SHP77 (cell line): ENCODE measurements around the gene LIMK2.
A peak's percentile ranks its signal among the peaks of the same experiment; 100 is the strongest.

Experiments used
- DNase-seq, 2 experiments: peaks; one replicate each; lab custom pipeline; 2025; lab: John Stamatoyannopoulos, UW

The LIMK2 gene

DNA sequence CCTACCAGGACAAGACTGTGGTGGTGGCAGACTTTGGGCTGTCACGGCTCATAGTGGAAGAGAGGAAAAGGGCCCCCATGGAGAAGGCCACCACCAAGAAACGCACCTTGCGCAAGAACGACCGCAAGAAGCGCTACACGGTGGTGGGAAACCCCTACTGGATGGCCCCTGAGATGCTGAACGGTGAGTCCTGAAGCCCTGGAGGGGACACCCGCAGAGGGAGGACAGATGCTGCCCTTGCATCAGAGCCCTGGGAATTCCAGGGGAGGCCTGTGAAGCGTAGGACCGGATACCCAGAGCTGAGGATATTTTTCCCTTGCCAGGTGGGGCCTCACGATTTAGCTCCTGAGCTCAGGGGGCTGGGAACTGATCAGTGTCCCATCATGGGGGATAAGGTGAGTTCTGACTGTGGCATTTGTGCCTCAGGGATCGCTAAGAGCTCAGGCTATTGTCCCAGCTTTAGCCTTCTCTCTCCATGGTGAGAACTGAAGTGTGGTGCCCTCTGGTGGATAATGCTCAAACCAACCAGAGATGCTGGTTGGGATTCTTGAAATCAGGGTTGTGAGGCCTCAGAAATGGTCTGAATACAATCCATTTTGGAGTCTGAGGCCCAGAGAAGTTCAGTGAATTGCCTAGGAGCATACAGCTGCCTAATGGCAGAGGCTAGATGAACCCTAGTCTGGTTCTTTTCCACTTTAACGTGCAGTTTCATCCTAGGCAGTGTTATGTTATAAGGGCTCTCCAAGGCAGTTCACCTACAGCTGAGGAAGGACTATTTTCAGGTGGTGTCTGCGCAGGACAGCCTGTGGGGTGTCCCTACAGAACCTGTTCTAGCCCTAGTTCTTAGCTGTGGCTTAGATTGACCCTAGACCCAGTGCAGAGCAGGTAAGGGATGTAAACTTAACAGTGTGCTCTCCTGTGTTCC is 60.7 kb downstream of the LIMK2 start:
- peak; percentile 34 to 37 for DNase-seq

DNA sequence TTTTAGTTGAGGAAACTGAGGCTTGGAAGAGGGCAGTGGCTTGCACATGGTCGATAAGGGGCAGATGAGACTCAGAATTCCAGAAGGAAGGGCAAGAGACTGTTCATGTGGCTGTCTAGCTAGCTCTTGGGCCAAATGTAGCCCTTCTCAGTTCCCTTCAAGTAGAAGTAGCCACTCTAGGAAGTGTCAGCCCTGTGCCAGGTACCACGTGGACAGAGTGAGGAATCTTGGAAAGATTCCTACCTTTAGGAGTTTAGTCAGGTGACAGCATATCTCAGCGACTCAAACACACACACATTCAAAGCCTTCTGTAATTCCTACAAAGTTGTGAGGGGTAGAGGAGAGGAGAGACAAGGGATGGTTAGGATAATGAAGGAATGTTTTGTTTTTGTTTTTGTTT is 61.9 kb downstream of the LIMK2 start:
- DNase-seq = no peak

DNA sequence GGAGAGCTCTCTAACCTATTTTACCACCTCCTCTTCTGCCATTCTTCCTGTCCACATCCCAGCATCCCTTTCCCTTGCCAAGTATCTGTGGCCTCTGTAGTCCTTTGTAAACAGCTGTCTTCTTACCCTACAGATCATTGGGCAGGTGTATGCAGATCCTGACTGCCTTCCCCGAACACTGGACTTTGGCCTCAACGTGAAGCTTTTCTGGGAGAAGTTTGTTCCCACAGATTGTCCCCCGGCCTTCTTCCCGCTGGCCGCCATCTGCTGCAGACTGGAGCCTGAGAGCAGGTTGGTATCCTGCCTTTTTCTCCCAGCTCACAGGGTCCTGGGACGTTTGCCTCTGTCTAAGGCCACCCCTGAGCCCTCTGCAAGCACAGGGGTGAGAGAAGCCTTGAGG is 62.9 kb downstream of the LIMK2 start:
- DNase-seq = no peak

DNA sequence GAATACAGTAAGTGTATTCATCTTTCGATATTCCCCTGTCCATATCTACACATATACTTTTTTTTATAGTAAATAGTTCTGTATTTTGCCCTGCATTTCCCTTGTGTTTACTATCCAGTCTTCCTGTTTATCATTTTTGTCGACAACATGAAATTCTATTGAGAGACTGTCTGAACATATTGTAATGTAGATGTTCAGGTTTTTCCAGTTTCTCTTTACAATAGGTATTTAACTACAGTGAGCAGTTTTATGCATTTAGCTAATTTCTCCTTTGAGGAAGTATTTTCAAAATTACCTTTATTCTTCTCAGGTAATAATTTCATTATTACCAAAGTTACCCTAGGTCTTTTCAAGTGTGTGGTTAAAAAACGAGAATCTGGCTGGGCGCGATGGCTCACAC is 63.5 kb downstream of the LIMK2 start:
- no peak for DNase-seq

DNA sequence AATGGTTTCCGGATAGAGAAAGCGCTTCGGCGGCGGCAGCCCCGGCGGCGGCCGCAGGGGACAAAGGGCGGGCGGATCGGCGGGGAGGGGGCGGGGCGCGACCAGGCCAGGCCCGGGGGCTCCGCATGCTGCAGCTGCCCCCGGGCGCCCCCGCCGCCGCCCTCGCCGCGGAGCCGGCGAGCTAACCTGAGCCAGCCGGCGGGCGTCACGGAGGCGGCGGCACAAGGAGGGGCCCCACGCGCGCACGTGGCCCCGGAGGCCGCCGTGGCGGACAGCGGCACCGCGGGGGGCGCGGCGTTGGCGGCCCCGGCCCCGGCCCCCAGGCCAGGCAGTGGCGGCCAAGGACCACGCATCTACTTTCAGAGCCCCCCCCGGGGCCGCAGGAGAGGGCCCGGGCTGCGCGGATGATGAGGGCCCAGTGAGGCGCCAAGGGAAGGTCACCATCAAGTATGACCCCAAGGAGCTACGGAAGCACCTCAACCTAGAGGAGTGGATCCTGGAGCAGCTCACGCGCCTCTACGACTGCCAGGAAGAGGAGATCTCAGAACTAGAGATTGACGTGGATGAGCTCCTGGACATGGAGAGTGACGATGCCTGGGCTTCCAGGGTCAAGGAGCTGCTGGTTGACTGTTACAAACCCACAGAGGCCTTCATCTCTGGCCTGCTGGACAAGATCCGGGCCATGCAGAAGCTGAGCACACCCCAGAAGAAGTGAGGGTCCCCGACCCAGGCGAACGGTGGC is 64.5 kb downstream of the LIMK2 start:
- DNase-seq = no peak

DNA sequence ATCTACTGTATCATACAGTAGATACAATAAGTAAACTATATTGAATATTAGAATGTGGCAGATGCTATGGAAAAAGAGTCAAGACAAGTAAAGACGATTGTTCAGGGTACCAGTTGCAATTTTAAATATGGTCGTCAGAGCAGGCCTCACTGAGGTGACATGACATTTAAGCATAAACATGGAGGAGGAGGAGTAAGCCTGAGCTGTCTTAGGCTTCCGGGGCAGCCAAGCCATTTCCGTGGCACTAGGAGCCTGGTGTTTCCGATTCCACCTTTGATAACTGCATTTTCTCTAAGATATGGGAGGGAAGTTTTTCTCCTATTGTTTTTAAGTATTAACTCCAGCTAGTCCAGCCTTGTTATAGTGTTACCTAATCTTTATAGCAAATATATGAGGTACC is 65.6 kb downstream of the LIMK2 start:
- DNase-seq = no peak

DNA sequence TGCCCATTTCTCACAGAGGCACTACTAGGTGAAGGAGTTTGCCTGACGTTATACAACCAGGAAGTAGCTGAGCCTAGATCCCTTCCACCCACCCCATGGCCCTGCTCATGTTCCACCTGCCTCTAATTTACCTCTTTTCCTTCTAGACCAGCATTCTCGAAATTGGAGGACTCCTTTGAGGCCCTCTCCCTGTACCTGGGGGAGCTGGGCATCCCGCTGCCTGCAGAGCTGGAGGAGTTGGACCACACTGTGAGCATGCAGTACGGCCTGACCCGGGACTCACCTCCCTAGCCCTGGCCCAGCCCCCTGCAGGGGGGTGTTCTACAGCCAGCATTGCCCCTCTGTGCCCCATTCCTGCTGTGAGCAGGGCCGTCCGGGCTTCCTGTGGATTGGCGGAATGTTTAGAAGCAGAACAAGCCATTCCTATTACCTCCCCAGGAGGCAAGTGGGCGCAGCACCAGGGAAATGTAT is 66.1 kb downstream of the LIMK2 start:
- DNase-seq = no peak

DNA sequence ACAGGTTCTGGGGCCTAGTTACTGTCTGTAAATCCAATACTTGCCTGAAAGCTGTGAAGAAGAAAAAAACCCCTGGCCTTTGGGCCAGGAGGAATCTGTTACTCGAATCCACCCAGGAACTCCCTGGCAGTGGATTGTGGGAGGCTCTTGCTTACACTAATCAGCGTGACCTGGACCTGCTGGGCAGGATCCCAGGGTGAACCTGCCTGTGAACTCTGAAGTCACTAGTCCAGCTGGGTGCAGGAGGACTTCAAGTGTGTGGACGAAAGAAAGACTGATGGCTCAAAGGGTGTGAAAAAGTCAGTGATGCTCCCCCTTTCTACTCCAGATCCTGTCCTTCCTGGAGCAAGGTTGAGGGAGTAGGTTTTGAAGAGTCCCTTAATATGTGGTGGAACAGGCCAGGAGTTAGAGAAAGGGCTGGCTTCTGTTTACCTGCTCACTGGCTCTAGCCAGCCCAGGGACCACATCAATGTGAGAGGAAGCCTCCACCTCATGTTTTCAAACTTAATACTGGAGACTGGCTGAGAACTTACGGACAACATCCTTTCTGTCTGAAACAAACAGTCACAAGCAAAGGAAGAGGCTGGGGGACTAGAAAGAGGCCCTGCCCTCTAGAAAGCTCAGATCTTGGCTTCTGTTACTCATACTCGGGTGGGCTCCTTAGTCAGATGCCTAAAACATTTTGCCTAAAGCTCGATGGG is 66.7 kb downstream of the LIMK2 start:
- DNase-seq = no peak

DNA sequence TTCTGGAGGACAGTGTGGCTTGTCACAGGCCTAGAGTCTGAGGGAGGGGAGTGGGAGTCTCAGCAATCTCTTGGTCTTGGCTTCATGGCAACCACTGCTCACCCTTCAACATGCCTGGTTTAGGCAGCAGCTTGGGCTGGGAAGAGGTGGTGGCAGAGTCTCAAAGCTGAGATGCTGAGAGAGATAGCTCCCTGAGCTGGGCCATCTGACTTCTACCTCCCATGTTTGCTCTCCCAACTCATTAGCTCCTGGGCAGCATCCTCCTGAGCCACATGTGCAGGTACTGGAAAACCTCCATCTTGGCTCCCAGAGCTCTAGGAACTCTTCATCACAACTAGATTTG is 67.2 kb downstream of the LIMK2 start:
- no peak for DNase-seq

DNA sequence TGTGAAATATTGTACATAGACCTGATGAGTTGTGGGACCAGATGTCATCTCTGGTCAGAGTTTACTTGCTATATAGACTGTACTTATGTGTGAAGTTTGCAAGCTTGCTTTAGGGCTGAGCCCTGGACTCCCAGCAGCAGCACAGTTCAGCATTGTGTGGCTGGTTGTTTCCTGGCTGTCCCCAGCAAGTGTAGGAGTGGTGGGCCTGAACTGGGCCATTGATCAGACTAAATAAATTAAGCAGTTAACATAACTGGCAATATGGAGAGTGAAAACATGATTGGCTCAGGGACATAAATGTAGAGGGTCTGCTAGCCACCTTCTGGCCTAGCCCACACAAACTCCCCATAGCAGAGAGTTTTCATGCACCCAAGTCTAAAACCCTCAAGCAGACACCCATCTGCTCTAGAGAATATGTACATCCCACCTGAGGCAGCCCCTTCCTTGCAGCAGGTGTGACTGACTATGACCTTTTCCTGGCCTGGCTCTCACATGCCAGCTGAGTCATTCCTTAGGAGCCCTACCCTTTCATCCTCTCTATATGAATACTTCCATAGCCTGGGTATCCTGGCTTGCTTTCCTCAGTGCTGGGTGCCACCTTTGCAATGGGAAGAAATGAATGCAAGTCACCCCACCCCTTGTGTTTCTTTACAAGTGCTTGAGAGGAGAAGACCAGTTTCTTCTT is 67.9 kb downstream of the LIMK2 start:
- DNase-seq = no peak

DNA sequence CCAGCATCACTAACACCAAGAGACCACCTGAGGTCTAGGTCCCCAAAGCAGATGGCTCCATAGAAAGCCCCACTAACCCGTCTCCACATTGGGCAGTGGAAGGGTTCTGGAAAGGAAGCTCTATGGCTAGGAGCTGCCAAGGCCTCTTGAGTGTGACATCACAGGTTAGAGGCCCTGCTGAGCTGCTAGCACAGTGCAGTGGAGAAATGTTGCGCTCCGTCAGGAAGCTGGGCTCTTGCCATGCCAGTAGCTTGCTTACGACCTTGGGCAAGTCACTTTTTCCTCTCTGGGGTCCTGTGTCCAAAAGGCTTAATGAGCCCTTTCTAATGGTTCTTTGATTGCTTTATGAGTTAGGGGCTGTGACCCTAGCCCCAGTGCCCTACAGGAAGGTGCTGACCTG is 69.6 kb downstream of the LIMK2 start:
- DNase-seq = no peak

DNA sequence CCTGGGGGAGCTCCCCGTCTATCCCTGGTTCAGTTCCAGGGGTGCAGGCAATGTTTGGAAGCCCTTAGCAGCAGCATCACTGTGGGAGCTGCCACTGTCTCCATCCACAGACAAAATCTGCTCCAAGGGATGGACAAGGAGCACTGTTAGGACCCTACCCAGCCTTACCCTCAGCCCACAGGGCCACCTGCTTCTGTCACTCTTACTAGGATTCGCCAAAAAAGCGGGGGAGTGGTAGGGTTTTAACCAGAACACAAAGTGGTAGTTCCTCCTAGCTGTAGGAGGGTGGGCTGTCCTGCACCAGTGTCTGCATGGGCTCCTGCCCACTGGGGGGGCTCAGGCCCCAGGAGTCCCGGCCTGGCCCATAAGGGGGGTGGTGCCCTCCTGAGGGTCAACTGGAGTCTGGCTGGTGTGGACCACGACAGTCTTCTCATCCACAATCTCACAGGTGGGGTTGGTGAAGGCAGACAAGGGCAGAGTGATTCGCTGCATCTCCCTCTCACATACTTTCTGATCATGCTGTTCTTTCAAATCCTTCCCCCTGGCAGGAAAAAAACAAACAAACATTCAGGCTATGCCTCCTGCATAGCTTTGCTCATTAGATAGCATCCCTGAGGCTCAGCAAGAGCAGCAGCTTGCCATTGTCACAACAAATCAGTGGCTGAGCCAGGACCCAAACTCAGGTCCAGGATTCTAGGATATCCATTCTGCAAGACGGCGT is 70.8 kb downstream of the LIMK2 start:
- DNase-seq = no peak

DNA sequence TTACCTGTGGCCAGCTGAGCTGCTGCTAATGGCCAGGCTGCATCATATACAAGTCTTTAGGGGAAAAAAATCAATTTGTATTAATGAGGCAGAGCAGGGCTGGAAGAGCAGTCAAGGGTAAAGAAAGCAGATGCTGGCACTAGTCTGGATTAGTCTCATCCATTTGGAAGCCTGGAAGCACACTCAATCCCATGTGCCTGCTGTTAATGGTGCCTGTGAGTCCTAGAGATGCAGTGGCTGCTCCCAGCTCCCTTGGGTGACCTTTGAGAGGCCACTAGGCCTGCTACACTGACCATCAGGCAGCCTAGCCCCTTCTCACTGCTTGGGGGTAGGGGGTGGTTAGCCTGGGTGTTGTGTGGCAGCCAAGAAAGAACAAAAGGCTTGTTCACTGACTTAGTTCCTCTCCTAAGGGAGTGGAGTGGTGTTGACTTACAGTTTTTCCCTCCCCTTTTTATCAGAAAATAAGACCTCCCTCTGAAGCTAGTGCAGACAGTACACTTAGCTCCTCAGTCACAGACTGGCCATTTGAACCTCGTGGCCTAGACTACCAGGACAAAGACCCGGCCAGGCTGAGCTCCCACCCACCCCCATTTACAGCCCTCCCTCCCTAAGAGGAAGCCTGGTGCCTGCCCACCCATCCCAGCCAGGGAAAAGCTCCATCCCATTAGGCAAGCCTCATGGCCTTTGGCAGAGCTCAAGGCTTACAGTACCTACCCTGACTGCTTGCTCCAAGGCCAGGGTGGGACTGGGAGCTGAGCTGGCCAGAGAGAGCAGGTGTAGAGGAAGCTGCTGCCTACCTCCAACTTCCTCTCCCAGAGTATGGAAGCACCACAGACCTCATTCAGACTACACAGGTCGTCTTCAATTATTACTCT is 72.4 kb downstream of the LIMK2 start:
- no peak for DNase-seq

DNA sequence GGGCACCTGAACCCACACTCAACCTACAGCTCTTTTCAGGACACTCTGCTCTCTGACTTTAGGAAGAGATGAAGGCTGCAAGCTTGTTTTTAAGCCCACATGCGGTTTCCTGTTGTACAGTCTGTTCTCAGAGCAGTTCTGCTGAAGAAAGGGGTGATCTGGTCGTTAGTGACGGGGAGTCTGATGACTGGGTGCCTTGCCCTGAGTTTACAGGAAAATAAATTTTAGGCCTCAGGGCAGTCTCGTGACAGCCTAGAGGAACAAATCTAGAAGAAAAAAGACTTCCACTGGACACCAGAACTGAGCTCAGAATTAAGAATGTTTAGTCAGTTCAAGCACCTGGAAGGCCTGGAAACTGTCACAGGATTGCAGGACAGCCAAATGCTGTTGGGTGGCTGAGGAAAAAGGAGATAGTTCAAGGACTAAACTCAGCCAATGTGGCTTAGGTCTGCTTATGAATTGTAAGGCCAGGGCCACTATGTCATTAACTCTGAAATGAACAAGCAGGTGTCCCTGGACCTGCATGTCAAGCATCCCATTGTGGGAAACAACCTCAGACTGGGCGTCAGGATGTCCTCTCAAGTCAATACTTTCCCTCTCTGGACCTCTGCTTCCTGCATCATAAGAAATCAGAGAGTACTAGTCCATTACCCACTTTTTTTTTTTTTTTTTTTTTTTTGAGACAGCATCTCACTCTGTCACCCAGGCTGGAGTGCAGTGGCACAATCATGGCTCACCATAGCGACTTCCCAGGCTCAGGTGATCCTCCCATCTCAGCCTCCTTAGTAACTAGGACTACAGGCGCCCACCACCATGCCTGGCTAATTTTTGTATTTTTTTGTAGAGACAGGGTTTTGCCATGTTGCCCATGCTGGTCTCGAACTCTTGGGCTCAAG is 74.5 kb downstream of the LIMK2 start:
- DNase-seq = no peak

DNA sequence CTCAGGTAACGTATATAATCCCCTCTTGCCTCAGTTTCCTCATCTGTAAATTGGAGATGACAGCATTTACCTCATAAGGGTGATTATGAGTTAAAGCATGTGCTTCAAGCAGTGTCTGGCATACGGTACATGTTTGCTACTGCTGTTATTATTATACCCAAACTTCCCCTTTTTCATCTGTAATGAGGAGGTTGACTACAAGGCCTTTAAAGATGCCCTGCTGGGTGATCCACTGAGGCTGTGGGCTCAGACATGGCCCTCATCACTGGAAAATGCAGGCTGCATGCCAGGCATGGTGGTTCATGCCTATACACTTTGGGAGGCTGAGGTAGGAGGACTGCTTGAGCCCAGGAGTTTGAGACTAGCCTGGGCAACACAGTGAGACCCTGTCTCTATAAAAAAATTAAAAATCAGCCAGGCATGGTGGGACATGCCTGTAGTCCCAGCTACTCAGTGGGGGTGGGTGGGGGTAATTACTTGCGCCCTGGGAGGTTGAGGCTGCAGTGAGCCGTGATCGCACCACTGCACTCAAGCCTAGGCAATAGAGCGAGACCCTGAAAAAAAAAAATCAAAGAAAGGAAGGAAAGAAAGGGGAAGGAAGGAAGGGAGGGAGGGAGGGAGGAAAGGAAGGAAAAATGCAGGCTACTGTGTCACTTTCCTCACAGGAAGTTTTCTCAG is 75.9 kb downstream of the LIMK2 start:
- DNase-seq = no peak

DNA sequence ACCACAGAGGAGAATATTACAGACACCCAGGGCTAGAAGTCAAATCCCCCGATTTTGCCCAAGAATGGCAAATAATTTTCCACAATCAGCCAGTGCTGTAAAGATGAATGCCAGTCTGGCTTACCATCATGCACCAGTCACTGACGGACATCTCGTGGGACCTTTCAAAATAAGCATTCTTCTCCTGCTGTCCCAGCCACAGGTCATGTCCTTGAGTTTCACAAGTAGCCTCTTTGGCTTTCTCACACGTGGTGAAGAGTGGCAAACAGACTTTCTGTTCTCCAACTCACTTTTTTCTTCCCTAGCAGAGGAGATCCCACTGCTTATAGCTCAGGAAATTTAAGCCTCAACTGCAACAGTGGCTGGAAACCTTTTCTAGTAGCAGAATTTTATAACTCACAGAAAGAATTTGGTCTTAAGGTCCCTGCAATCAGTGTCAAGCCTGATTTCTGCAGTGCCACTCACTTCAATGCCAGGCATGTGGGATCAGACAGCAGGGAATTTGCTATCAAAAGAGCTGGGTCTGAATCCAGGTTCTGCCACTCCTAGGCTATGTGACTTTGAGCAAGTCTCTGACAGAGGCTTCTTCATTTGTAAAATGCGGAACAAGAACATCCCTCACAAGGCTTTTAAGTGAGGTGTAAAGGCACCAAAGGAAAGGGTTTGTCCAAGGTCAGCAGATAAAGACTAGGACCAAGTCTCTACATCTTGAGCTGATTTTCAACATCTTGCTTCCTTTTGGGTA is 76.6 kb downstream of the LIMK2 start:
- DNase-seq = no peak

DNA sequence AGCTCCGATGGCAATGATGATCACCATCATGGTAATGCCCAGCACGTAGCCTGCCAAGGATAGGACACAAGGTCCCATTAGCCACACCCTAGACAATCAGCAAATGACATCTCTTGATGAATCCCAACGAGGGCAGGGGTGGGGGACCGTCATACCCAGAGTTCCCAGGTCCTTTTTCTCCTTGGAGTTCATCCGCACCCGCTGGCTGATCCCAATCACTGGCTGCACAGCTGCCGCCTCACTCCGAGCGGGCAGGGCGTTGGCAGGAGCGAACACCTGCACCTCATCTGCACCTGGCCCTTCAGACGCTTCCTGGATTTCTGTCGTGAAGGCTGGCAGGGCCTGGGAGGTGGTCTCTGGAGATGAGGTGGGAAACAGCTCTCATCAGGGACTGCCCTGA is 77.2 kb downstream of the LIMK2 start:
- DNase-seq = peak; percentile 63 to 79
